ENCODE results near the gene RIMOC1.

DNA sequence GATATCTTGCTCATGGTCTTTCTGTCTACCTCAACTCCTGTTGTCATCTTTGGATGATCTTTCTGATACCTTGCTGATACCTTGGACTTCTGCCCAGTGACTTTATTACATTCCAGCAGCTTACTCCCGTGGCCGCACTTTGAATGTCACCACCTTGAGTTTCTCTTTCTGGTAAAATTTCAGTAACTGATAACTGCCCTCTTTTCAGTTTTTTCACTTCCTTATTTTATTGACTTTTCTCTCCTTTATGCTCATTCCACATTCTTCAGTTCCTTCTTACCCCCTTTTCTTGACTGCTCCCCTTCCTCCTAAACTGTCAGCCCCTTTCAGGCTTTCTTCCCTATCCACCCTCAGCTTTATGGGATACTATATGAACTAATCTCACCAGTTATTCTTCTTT, 14.0 kb downstream of the RIMOC1 start:
- TF ChIP-seq POLR2A (IDR thresholded peaks at IDR 0.05; ENCODE audit: extremely low read depth, insufficient read length): no peak
- TF ChIP-seq, protein P1, sequence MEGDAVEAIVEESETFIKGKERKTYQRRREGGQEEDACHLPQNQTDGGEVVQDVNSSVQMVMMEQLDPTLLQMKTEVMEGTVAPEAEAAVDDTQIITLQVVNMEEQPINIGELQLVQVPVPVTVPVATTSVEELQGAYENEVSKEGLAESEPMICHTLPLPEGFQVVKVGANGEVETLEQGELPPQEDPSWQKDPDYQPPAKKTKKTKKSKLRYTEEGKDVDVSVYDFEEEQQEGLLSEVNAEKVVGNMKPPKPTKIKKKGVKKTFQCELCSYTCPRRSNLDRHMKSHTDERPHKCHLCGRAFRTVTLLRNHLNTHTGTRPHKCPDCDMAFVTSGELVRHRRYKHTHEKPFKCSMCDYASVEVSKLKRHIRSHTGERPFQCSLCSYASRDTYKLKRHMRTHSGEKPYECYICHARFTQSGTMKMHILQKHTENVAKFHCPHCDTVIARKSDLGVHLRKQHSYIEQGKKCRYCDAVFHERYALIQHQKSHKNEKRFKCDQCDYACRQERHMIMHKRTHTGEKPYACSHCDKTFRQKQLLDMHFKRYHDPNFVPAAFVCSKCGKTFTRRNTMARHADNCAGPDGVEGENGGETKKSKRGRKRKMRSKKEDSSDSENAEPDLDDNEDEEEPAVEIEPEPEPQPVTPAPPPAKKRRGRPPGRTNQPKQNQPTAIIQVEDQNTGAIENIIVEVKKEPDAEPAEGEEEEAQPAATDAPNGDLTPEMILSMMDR (IDR thresholded peaks at IDR 0.05; ENCODE audit: low read depth, low read length): no peak
- TF ChIP-seq, protein P2, sequence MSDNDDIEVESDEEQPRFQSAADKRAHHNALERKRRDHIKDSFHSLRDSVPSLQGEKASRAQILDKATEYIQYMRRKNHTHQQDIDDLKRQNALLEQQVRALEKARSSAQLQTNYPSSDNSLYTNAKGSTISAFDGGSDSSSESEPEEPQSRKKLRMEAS (IDR thresholded peaks at IDR 0.05; ENCODE audit: low read depth, low read length): no peak

Measured in NB4 (cell line).